Smooth muscle cell of the brain vasculature (primary cell): ENCODE measurements around the gene FBXL14.
A peak's percentile ranks its signal among the peaks of the same experiment; 100 is the strongest.
"Not testable (repeated sequence)": the region's sequence is repeated elsewhere in the genome, so short reads cannot be mapped to it uniquely, and the experiment has no call there.

Experiments used
- DNase-seq: peaks from one replicate; pipeline ENCODE4 v3.0.0-alpha.2; 2012; ENCODE audit warnings: low read depth, low spot score

FBXL14 gene

GRCh38 chr12:1573960-1574864 is 20.2 kb downstream of the FBXL14 start:
- DNase-seq = peak; percentile 55

- no peak for DNase-seq
Measured at GRCh38 chr12:1572731-1573130, 21.6 kb downstream of the FBXL14 start.

- no peak for DNase-seq
Measured at GRCh38 chr12:1567852-1568251, 26.5 kb downstream of the FBXL14 start.

- no peak for DNase-seq
Measured at GRCh38 chr12:1566449-1567135, 27.8 kb downstream of the FBXL14 start.

- no peak for DNase-seq
Measured at GRCh38 chr12:1565172-1565571, 29.2 kb downstream of the FBXL14 start.

- no peak for DNase-seq
Measured at GRCh38 chr12:1564067-1564466, 30.3 kb downstream of the FBXL14 start.

GRCh38 chr12:1562813-1563407 is 31.5 kb downstream of the FBXL14 start:
- no peak for DNase-seq

GRCh38 chr12:1560704-1561103 is 33.7 kb downstream of the FBXL14 start:
- no peak for DNase-seq

- DNase-seq = no peak
Measured at GRCh38 chr12:1559676-1560091, 34.7 kb downstream of the FBXL14 start.

GRCh38 chr12:1558108-1558507 is 36.3 kb downstream of the FBXL14 start:
- DNase-seq = not testable (repeated sequence)

GRCh38 chr12:1553987-1554982 is 40.1 kb downstream of the FBXL14 start:
- no peak for DNase-seq

GRCh38 chr12:1553536-1553935 is 40.8 kb downstream of the FBXL14 start:
- no peak for DNase-seq

- DNase-seq = no peak
Measured at GRCh38 chr12:1552911-1553491, 41.4 kb downstream of the FBXL14 start.

GRCh38 chr12:1552171-1552570 is 42.2 kb downstream of the FBXL14 start:
- DNase-seq = no peak

- DNase-seq = no peak
Measured at GRCh38 chr12:1551496-1551895, 42.9 kb downstream of the FBXL14 start.

- no peak for DNase-seq
Measured at GRCh38 chr12:1546931-1547640, 47.3 kb downstream of the FBXL14 start.

GRCh38 chr12:1544996-1545700 is 49.2 kb downstream of the FBXL14 start:
- DNase-seq = no peak

- DNase-seq = no peak
Measured at GRCh38 chr12:1542599-1542998, 51.8 kb downstream of the FBXL14 start.

- no peak for DNase-seq
Measured at GRCh38 chr12:1540690-1541089, 53.7 kb downstream of the FBXL14 start.

- DNase-seq = no peak
Measured at GRCh38 chr12:1539135-1539534, 55.2 kb downstream of the FBXL14 start.
